Measurements from ENCODE around the gene MYLK. TPM values are rescaled to one million over a fixed set of nuclear protein-coding genes. Genes with fewer than 3 reads are reported as not detected.
"Not testable (repeated sequence)": the region's sequence is repeated elsewhere in the genome, so short reads cannot be mapped to it uniquely, and the experiment has no call there.

Gene MYLK
- total and polyA plus RNA-seq, 2 donors = 5.4 to 11.5 TPM

DNA sequence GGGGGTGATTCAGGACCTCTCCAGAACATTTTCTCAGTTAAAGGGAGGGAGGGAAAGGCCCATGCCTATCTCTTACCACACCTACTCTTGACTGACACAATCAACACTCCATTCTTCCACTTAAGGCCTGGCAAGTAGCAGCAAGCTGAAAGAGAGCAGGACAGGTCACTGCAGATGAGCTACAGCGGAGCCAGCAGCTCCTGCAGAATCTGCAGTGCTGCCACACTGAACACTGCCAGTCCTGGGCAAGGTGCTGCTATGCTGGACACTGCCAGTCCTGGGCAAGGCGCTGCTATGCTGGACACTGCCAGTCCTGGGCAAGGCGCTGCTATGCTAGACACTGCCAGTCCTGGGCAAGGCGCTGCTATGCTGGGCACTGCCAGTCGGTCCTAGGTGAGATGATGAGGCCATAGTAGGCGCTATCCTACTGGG is 143.7 kb downstream of the MYLK start:
- Histone ChIP-seq H3K4me1 (ENCODE audit: control insufficient read depth in 2 of 2, insufficient read depth in 2 of 2, low read length in 2 of 2) (no peaks in the 10 kb centered on the region), H3K27ac (ENCODE audit: low read depth in 1 of 2, low read length in 1 of 2) (no peak overlapping the region), H3K4me3 (ENCODE audit: low read length in 2 of 2) (no peak overlapping the region), H3K9me3 (ENCODE audit: control insufficient read depth in 2 of 2, insufficient read depth in 1 of 2, low read length in 1 of 2) (peaks cover 0 to 3% of the 10 kb centered on the region in 2 donors), H3K27me3 (ENCODE audit: control insufficient read depth in 2 of 2, insufficient read depth in 1 of 2, low read length in 1 of 2) (peaks cover 0 to 2% of the 10 kb centered on the region in 2 donors), H3K36me3 (ENCODE audit: control insufficient read depth in 2 of 2, insufficient read depth in 2 of 2, low read length in 1 of 2) (no peaks in the 10 kb centered on the region)
- DNase-seq (ENCODE audit: low read depth in 6 of 9, low spot score in 9 of 9) = no peak
- 99% methylated on average over 6 of the region's 6 CpGs for WGBS

DNA sequence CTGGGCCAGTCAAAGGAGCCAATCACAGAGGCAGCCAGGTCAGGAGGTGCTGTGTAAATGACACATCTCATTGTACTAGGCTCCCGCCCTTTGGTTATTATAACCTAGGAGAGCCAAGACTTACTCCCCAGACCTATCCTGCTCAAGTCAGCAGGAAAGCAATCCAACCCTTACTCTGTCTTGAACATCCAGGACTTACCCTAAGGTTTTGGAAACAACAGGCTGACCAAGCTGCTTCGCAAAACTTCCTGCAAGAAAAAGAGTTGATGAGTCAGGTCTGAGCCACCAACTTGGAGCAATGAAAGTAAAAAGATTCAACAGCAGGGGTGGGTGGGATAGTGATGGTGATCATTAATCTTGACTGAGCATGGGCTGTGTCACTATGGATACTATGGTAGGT is 144.4 kb downstream of the MYLK start:
- H3K36me3 ChIP-seq (ENCODE audit: control insufficient read depth in 2 of 2, insufficient read depth in 2 of 2, low read length in 1 of 2) = no peaks in the 10 kb centered on the region
- H3K4me3 ChIP-seq (ENCODE audit: low read length in 2 of 2) = no peak overlapping the region
- H3K27me3 ChIP-seq (ENCODE audit: control insufficient read depth in 2 of 2, insufficient read depth in 1 of 2, low read length in 1 of 2) = peaks cover 0 to 2% of the 10 kb centered on the region in 2 donors
- no peak overlapping the region for H3K27ac ChIP-seq (ENCODE audit: low read depth in 1 of 2, low read length in 1 of 2)
- H3K9me3 ChIP-seq (ENCODE audit: control insufficient read depth in 2 of 2, insufficient read depth in 1 of 2, low read length in 1 of 2) = peaks cover 0 to 3% of the 10 kb centered on the region in 2 donors
- no peak for DNase-seq (ENCODE audit: low read depth in 6 of 9, low spot score in 9 of 9)
- H3K4me1 ChIP-seq (ENCODE audit: control insufficient read depth in 2 of 2, insufficient read depth in 2 of 2, low read length in 2 of 2) = no peaks in the 10 kb centered on the region
- WGBS = 95% methylated on average over 2 of the region's 2 CpGs

DNA sequence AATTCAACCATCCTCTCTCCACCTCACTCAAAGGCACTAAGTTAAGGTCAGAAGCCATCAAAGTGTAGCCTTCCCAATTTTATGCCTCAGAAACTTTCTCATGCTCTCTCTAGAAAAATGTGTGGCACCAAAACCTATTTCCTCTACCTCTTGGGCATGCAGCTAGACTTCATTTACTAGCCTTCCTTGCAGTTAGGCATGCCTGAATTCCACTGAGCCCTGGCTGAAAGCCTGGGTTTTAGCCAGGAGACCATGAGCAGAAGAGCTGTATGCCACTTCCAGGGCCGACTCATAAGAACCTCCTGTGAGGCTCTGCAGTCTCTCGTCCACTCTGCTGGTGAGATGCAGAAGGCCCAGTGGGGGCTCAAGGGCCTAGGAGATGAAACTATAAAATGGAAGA is 145.0 kb downstream of the MYLK start:
- peaks cover 0 to 3% of the 10 kb centered on the region in 2 donors for H3K9me3 ChIP-seq (ENCODE audit: control insufficient read depth in 2 of 2, insufficient read depth in 1 of 2, low read length in 1 of 2)
- WGBS = 97% methylated on average over 2 of the region's 2 CpGs
- no peak overlapping the region for H3K4me3 ChIP-seq (ENCODE audit: low read length in 2 of 2)
- DNase-seq (ENCODE audit: low read depth in 6 of 9, low spot score in 9 of 9) = no peak
- peaks cover 0 to 2% of the 10 kb centered on the region in 2 donors for H3K27me3 ChIP-seq (ENCODE audit: control insufficient read depth in 2 of 2, insufficient read depth in 1 of 2, low read length in 1 of 2)
- no peak overlapping the region for H3K27ac ChIP-seq (ENCODE audit: low read depth in 1 of 2, low read length in 1 of 2)
- no peaks in the 10 kb centered on the region for H3K4me1 ChIP-seq (ENCODE audit: control insufficient read depth in 2 of 2, insufficient read depth in 2 of 2, low read length in 2 of 2)
- no peaks in the 10 kb centered on the region for H3K36me3 ChIP-seq (ENCODE audit: control insufficient read depth in 2 of 2, insufficient read depth in 2 of 2, low read length in 1 of 2)

DNA sequence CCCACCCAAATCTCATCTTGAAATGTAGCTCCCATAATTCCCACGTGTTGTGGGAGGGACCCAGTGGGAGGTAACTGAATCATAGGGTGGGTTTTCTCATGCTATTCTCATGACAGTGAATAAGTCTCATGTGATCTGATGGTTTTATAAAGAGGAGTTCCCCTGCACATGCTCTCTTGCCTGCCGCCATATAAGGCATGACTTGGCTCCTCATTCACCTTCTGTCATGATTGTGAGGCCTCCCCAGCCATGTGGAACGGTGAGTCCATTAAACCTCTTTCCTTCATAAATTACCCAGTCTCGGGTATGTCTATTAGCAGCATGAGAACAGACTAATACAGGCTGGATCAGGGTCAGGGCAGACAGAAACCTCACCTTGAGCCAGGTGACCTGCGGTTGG is 145.6 kb downstream of the MYLK start:
- not testable (repeated sequence) for H3K36me3 ChIP-seq (ENCODE audit: control insufficient read depth in 2 of 2, insufficient read depth in 2 of 2, low read length in 1 of 2); H3K9me3 ChIP-seq (ENCODE audit: control insufficient read depth in 2 of 2, insufficient read depth in 1 of 2, low read length in 1 of 2); H3K27me3 ChIP-seq (ENCODE audit: control insufficient read depth in 2 of 2, insufficient read depth in 1 of 2, low read length in 1 of 2); H3K27ac ChIP-seq (ENCODE audit: low read depth in 1 of 2, low read length in 1 of 2); DNase-seq (ENCODE audit: low read depth in 6 of 9, low spot score in 9 of 9); H3K4me3 ChIP-seq (ENCODE audit: low read length in 2 of 2); H3K4me1 ChIP-seq (ENCODE audit: control insufficient read depth in 2 of 2, insufficient read depth in 2 of 2, low read length in 2 of 2)
- 96% methylated on average over 5 of the region's 5 CpGs for WGBS

DNA sequence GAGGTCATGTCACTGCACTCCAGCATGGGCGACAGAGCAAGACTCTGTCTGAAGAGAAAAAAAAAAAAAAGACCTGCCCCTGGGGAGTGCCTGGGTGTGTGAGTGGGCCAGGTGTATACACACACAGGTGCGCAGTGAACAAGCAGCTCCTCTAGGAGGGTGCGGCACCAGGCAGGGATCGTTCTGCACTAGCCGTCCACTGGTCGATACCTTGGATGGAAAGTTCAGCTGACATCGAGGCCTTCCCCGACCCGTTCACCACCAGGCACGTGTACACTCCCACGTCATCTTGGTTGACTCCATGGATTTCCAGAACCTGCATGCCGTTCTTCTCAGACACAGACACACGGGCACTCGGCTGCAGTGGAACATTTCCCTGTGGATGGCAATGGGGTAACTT is 147.0 kb downstream of the MYLK start:
- 96% methylated on average over 14 of the region's 14 CpGs for WGBS
- peaks cover 0 to 2% of the 10 kb centered on the region in 2 donors for H3K27me3 ChIP-seq (ENCODE audit: control insufficient read depth in 2 of 2, insufficient read depth in 1 of 2, low read length in 1 of 2)
- peaks cover 0 to 3% of the 10 kb centered on the region in 2 donors for H3K9me3 ChIP-seq (ENCODE audit: control insufficient read depth in 2 of 2, insufficient read depth in 1 of 2, low read length in 1 of 2)
- no peak overlapping the region for H3K4me3 ChIP-seq (ENCODE audit: low read length in 2 of 2)
- H3K4me1 ChIP-seq (ENCODE audit: control insufficient read depth in 2 of 2, insufficient read depth in 2 of 2, low read length in 2 of 2) = no peaks in the 10 kb centered on the region
- H3K36me3 ChIP-seq (ENCODE audit: control insufficient read depth in 2 of 2, insufficient read depth in 2 of 2, low read length in 1 of 2) = no peaks in the 10 kb centered on the region
- no peak for DNase-seq (ENCODE audit: low read depth in 6 of 9, low spot score in 9 of 9)
- no peak overlapping the region for H3K27ac ChIP-seq (ENCODE audit: low read depth in 1 of 2, low read length in 1 of 2)

DNA sequence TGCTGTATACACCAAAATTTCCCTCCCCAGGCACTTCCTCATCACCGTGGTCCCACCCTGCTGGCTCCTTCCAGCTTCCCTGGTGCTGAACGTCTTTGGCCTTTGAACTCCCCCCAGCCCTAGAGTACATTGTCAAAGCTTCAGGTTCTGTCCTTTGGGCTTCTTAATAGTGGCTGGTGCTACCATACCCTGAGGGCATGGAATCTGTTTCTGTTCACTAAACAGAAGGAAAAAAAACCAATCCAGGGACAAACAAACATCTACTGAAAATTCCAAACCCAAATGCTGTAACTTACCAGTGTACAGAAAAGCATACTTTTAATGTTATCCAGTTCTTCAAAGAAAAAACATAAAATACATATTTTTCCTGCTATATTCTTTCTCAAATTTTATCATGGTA is 148.7 kb downstream of the MYLK start:
- Histone ChIP-seq H3K36me3 (ENCODE audit: control insufficient read depth in 2 of 2, insufficient read depth in 2 of 2, low read length in 1 of 2) (no peaks in the 10 kb centered on the region), H3K9me3 (ENCODE audit: control insufficient read depth in 2 of 2, insufficient read depth in 1 of 2, low read length in 1 of 2) (peaks cover 0 to 3% of the 10 kb centered on the region in 2 donors), H3K27ac (ENCODE audit: low read depth in 1 of 2, low read length in 1 of 2) (no peak overlapping the region), H3K27me3 (ENCODE audit: control insufficient read depth in 2 of 2, insufficient read depth in 1 of 2, low read length in 1 of 2) (no peaks in the 10 kb centered on the region), H3K4me3 (ENCODE audit: low read length in 2 of 2) (no peak overlapping the region), H3K4me1 (ENCODE audit: control insufficient read depth in 2 of 2, insufficient read depth in 2 of 2, low read length in 2 of 2) (no peaks in the 10 kb centered on the region)
- DNase-seq (ENCODE audit: low read depth in 6 of 9, low spot score in 9 of 9) = no peak
- WGBS = 75% methylated on average over 2 of the region's 2 CpGs

DNA sequence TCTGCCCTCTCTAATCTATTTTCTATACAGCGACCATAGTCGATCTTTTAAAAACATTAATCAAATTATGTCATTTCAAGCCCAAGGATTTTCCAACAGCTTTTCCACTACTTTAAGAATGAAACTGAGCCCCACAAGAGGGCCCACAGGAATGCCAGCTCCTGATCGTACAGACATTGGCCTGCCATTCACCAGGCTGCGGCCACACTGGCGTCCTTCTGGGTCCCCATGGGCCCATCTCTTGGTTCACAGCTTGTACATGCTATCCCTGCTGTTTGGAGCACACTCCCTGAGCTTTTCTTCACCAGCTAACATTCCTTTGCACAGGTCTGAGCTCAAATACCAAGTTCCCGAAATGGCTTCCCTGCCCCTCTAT is 149.6 kb downstream of the MYLK start:
- Histone ChIP-seq H3K9me3 (ENCODE audit: control insufficient read depth in 2 of 2, insufficient read depth in 1 of 2, low read length in 1 of 2) (peaks cover 0 to 3% of the 10 kb centered on the region in 2 donors), H3K36me3 (ENCODE audit: control insufficient read depth in 2 of 2, insufficient read depth in 2 of 2, low read length in 1 of 2) (no peaks in the 10 kb centered on the region), H3K4me1 (ENCODE audit: control insufficient read depth in 2 of 2, insufficient read depth in 2 of 2, low read length in 2 of 2) (no peaks in the 10 kb centered on the region), H3K4me3 (ENCODE audit: low read length in 2 of 2) (no peak overlapping the region), H3K27me3 (ENCODE audit: control insufficient read depth in 2 of 2, insufficient read depth in 1 of 2, low read length in 1 of 2) (no peaks in the 10 kb centered on the region), H3K27ac (ENCODE audit: low read depth in 1 of 2, low read length in 1 of 2) (no peak overlapping the region)
- DNase-seq (ENCODE audit: low read depth in 6 of 9, low spot score in 9 of 9) = no peak
- 80% methylated on average over 6 of the region's 6 CpGs for WGBS

DNA sequence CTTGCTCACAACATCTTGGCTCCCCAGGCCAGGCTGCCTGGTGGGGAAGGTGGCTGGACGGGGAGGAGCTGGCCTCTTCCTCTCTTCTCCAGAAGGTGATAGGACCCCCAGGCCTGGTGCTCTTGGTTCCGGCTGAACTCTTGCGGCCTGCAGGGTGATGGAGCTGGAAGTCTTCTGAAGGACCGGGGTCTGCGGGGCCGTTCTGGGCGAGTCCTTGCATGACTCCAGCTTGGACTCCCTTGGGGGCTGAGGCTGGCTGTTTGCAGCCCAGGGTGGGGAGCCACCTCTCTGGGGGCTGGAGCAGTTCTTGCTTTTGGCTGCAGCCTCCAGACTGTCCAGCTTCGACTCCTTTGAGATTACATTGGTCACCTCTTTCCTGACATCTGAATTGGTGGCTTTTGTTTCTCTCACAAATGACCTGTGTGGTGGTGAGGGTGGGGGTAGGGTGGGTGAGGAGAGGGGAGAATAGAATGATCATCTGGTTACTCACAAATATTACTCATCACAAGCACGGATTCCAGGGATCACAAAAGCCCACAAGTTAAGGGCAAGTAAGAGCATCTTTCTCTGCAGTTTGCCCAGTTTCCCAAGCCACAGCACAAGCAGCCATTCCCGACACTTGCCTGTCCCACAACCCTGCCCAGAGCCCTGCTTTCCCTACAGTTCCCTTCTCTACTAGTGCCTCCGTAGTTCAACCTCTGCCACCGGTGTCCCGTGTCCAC is 150.2 kb downstream of the MYLK start:
- WGBS = 97% methylated on average over 13 of the region's 13 CpGs
- H3K4me1 ChIP-seq (ENCODE audit: control insufficient read depth in 2 of 2, insufficient read depth in 2 of 2, low read length in 2 of 2) = no peaks in the 10 kb centered on the region
- no peaks in the 10 kb centered on the region for H3K36me3 ChIP-seq (ENCODE audit: control insufficient read depth in 2 of 2, insufficient read depth in 2 of 2, low read length in 1 of 2)
- H3K4me3 ChIP-seq (ENCODE audit: low read length in 2 of 2) = no peak overlapping the region
- H3K9me3 ChIP-seq (ENCODE audit: control insufficient read depth in 2 of 2, insufficient read depth in 1 of 2, low read length in 1 of 2) = peaks cover 0 to 3% of the 10 kb centered on the region in 2 donors
- no peak for DNase-seq (ENCODE audit: low read depth in 6 of 9, low spot score in 9 of 9)
- no peaks in the 10 kb centered on the region for H3K27me3 ChIP-seq (ENCODE audit: control insufficient read depth in 2 of 2, insufficient read depth in 1 of 2, low read length in 1 of 2)
- no peak overlapping the region for H3K27ac ChIP-seq (ENCODE audit: low read depth in 1 of 2, low read length in 1 of 2)

DNA sequence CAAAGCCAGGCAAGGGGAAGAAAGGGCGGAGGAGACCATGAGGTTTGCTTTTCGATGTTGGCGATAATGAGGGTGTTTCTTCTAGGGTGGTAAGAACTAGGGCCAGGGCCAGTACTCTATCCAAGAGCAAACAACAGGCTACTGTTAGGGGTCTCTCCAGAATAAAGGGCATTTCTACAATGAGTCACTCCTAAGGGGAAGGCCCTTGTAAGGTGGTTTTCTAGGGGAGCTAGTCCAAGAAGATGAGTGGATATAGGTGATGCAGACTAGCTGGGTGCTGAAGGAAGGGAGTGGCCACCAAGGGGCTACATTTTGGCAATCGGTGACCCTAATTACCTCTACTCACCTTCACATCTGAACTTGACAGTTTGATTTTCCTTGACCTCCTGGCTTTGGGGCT is 150.8 kb downstream of the MYLK start:
- Histone ChIP-seq H3K27ac (ENCODE audit: low read depth in 1 of 2, low read length in 1 of 2) (no peak overlapping the region), H3K4me3 (ENCODE audit: low read length in 2 of 2) (no peak overlapping the region), H3K4me1 (ENCODE audit: control insufficient read depth in 2 of 2, insufficient read depth in 2 of 2, low read length in 2 of 2) (no peaks in the 10 kb centered on the region), H3K27me3 (ENCODE audit: control insufficient read depth in 2 of 2, insufficient read depth in 1 of 2, low read length in 1 of 2) (peaks cover 0 to 2% of the 10 kb centered on the region in 2 donors), H3K9me3 (ENCODE audit: control insufficient read depth in 2 of 2, insufficient read depth in 1 of 2, low read length in 1 of 2) (peaks cover 0 to 3% of the 10 kb centered on the region in 2 donors), H3K36me3 (ENCODE audit: control insufficient read depth in 2 of 2, insufficient read depth in 2 of 2, low read length in 1 of 2) (no peaks in the 10 kb centered on the region)
- WGBS = 97% methylated on average over 4 of the region's 4 CpGs
- DNase-seq (ENCODE audit: low read depth in 6 of 9, low spot score in 9 of 9) = no peak

Measured in thymus (tissue), 11 donors.